NCI-H1105 treated with DMSO at 0.1 percent for 48 hours (cell line): ENCODE measurements around the gene TF.
"Not testable (repeated sequence)": the region's sequence is repeated elsewhere in the genome, so short reads cannot be mapped to it uniquely, and the experiment has no call there.

ENCODE experiments used
- DNase-seq: peaks from one replicate; lab custom pipeline; 2025; lab: John Stamatoyannopoulos, UW

The TF gene

GRCh38 chr3:133765256-133765655, 19.1 kb downstream of the TF start:
- DNase-seq = no peak

DNA sequence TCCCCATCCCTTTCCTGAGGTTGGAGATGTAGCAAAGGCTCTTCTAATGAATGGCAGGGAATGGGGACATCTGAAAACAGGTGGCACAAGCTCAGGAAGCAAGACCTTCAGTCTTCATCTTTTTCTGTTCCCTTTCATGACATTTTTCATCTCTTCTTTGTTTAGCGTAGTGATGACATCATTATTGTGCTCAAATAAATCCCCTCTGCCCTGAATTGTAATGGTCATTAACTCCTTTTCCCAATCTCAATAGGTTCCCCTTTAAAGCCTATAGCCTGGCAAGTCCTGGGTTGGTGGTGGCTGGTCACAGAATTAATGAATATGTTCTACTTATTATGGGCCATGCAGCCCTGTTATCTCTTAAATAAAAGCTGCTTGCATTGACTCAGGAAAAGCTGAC, 21.4 kb downstream of the TF start:
- no peak for DNase-seq

GRCh38 chr3:133769536-133769935, 23.3 kb downstream of the TF start:
- no peak for DNase-seq

GRCh38 chr3:133773732-133774131, 27.5 kb downstream of the TF start:
- DNase-seq = no peak

DNA sequence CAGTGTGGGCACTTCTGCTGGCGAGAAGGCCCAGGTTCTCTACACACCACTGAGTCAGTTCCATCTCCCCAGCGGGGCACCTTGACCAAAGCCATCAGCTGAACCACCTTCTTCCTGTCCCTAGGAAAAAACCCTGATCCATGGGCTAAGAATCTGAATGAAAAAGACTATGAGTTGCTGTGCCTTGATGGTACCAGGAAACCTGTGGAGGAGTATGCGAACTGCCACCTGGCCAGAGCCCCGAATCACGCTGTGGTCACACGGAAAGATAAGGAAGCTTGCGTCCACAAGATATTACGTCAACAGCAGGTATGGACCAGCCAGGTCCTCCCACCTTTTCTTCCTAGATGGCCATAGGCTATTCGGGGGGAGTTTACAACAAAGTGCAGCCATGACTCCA, 29.1 kb downstream of the TF start:
- no peak for DNase-seq

DNA sequence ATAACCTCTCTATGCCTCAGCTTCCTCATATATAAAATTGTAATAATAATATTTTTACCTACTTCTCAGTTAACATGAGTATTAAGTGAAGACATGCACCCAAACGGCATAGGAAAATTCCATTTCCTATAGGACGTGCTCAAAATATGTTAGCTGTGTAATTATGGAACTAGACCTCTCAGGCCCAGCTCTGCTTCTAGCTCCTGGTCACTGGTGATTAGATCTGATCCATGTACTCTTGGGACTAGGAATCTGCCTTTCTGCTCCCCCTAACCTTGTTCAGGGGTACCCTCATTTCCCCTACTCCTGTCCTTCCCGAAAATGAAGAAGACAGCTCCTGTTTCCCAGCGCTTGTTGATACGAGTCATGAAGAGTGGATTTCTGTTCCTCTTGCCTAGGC, 29.6 kb downstream of the TF start:
- DNase-seq = no peak

GRCh38 chr3:133776794-133777438, 30.7 kb downstream of the TF start:
- no peak for DNase-seq

DNA sequence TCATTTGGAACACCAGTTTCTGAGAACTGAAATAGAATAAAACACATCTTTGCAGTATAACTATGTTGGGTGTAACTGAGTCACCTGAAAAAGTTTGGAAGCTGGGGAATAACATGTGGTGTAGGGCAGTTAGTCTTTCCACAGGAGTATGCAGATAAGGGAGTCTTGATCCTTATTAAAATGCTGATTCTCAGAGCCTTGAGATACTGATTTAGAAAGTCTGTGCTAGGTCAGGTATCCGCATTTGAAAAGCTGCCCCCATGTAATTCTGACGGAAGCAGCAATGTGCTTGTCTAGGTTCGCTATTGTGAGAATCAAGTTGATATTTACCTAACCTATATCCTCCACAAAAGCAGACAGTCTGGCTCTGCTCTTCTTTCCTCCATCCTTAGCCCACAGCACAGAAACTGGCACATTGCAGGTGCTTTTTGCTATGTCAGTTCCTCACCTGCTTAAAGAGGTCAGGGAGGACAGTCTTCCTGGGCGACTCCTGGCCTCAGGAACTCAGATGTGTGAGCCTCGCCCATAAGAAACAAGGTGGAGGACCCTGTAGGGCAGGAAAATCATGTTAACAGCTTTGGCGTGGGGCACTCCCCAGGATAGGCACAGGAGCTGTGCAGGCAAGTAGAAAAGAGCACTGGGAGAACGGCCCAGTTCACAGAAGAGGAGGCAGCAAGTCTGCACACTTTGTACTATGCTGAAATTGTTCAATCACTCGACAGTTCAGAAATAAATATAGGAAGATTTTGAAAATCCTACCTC, 31.8 kb downstream of the TF start:
- no peak for DNase-seq

- no peak for DNase-seq
These were observed 33.5 kb downstream of the TF start for GRCh38 chr3:133779626-133780203.

GRCh38 chr3:133780756-133781155, 34.6 kb downstream of the TF start:
- not testable (repeated sequence) for DNase-seq

DNA sequence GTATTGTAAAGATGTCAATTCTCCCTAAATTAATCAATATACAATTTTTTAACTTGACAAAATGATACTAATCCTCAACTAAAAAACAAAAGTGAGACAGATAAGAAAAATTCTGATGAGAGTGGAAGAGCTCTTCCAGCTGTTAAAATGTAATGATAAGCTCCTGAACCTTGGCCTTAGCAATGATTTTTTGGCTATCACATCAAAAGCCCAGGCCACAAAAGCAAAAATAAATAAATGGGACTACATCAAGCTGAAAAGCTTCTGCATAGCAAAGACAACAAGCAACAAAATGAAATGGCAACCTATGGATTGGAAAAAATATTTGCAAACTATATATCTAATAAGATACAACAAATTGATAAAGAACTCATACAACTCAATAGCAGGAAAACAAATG, 35.4 kb downstream of the TF start:
- DNase-seq = no peak

GRCh38 chr3:133782454-133782853, 36.3 kb downstream of the TF start:
- DNase-seq = no peak

- DNase-seq = no peak
These were observed 37.6 kb downstream of the TF start for GRCh38 chr3:133783762-133784161.

DNA sequence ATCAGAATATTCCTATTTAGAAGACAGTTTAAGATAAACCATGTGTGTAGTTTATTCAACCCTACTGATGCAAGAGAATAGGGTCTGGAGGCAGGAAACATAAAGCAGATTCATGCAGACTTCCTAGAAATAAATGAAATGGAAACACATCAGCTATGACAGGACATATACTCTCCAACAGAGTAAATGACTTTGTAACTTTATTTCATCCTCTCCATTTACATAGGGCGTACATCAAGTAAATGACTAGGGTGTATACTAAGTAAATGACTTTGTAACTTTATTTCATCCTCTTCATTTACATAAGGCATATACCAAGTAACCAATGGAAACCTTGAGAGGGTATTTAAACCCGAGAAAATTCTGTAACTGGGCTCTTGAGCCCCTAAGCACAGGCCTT, 41.8 kb downstream of the TF start:
- DNase-seq = no peak

- DNase-seq = no peak
These were observed 46.1 kb downstream of the TF start for GRCh38 chr3:133792171-133792763.

- no peak for DNase-seq
These were observed 51.4 kb downstream of the TF start for GRCh38 chr3:133797396-133798105.

GRCh38 chr3:133799794-133800585, 53.8 kb downstream of the TF start:
- no peak for DNase-seq

DNA sequence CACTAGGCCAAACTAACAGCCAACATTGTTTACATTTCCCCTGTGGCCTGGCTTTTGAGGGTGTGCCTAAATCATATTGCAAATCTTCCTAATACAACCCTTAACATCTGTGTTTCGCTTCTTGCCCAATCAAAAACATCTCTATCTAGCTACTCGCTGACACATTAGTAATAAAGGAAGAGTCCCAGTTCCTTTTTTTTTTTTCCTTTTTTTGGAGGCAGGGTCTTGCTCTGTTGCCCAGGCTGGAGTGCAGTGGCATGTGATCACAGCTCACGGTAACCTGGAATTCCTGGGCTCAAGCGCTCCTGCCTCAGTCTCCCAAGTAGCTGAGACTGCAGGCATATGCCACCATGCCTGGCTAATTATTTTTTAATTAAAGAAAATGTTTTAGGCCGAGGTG, 57.3 kb downstream of the TF start:
- DNase-seq = no peak

DNA sequence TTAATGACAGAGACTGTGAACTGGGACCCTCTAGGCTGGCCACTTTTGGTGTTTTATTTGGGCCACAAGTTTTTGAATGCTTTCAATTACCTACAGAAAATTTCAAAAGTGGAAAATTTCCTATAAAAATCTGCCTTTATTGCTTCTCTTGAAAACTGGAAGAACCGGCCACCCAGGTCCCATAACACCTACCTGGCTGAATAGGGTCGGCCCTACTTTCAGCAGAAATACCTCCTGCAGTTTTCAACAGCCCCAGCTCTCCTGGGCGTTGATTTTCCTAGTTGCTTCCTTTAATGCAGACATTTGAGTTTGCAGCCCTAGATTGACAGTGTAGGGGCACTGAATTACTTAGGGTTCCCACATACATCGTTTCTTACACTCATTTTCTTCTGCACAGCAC, 58.7 kb downstream of the TF start:
- no peak for DNase-seq

- no peak for DNase-seq
These were observed 59.1 kb downstream of the TF start for GRCh38 chr3:133805384-133805701.

DNA sequence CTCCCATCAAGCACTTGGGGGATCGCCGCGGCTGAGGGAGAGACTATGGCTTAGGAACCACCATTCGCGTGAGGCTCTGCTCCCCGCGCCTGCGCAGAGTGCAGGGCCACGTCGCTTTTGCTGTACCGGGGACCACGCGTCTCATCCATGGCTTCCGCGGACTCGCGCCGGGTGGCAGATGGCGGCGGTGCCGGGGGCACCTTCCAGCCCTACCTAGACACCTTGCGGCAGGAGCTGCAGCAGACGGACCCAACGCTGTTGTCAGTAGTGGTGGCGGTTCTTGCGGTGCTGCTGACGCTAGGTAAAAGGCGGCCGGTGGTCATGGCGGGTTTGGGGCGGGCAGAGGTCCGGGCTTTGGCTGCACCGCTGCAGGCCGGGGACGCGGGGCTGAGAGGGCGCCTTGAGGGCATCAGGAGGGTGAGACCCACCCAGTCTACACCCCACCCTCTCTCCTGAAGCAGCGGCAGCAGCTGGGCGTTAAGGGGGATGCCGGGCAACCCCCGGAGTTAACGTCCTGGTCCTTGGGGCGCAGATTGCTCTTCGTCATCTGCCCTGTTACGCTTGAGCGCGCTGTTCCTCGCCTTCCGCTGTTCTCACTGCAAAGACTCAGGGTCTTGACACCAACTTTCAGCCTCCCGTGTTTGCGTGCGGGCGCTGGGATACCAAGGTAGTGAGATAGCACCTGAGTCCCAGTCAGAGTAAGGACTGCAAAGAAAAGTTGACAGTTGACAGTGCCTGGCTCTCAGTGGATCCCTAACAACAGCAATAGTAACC, 59.7 kb downstream of the TF start, which contains the start of gene SRPRB:
SRPRB (plus strand) TSS at position 114 of the 774 bp plus-strand sequence; CDS start at position 148, 34 bp downstream.
- peak; percentile 98 for DNase-seq
